NCI-H524 treated with DMSO at 0.1 percent for 48 hours (cell line): ENCODE data around the gene LPCAT1.
"Not testable (repeated sequence)": the region's sequence is repeated elsewhere in the genome, so short reads cannot be mapped to it uniquely, and the experiment has no call there.

Experiments
- DNase-seq: peaks from one replicate; lab custom pipeline; 2025; lab: John Stamatoyannopoulos, UW

LPCAT1 gene

DNA sequence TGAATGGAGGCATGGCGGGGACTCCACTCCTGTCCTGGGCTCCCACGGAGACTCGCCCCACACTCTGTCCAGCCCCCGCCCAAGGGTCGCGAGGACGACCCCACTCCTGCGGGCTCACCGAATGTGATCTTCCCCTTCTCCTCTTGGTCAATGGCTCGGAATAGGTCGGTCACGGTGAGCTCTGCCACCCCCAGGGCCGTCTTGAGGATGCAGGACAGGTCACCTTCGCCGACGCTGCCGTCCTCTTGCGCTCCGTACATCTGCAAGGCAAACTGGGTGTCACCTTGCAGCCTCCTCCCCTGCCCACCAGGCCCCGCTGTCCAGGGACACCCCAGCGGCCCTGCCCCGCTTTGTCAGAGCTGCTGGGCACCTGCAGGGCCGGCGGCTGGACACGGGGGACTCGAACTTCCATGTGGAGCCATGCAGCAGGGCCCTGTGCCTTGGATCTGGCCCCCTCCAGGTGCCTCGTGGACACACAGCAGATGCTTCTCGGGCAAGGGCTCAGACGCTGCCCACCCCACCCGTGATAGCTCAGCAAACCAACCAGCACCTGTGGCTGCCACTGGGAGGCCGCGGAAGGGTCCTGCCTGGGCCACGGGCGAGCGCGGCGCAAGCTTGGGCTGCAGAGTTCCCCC lies 57.0 kb downstream of the LPCAT1 start:
- DNase-seq: no peak

DNA sequence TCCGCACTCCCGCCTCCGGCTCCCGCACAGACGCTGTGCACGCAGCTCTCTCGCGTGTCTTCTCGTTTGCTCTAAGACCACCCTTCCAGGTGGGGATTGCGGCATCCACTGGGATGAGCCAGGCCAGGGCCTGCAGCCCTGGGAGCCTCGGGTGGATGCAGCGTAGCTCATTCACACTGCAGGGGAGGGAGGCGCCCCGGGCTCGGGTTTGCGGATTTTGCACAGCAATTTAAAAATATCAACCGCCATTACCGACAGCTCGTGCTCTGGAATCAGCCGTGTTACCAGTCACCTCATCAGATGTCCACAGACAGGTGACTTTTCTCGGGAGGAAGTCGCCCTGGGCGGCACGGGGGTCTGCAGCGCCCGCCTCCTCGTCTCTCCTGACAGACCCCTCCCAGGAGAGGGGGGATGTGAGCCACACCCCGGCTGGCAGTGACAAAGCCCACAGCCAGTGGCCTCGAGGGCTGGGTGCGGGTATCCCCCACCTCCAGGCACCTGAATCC lies 57.7 kb downstream of the LPCAT1 start:
- DNase-seq: no peak

DNA sequence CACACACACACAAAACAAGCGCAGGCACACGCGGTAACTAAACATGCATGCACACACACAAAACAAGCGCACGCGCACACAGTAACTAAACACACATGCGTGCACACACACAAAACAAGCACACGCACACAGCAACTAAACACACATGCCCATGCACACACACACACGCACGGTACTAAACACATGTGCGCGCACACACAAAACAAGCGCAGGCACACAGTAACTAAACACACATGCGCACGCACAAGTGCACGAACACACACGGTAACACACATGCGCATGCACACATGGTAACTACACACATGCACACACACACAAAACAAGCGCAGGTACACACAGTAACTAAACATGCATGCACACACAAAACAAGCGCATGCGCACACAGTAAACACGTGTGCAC lies 58.6 kb downstream of the LPCAT1 start:
- DNase-seq: no peak

DNA sequence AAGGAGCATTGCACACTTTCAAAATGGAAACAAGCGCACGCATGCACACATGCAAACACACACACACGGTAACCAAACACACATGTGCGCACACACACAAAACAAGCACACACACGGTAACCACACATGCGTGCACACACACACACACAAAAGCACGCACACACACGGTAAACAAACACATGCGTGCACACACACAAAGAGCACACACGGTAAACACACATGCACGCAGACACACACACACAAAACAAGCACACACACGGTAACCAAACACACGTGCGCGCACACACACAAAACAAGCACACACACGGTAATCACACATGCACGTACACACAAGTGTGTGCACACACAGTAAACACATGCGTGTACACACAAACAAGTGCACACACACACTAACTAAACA lies 59.2 kb downstream of the LPCAT1 start:
- no peak for DNase-seq

DNA sequence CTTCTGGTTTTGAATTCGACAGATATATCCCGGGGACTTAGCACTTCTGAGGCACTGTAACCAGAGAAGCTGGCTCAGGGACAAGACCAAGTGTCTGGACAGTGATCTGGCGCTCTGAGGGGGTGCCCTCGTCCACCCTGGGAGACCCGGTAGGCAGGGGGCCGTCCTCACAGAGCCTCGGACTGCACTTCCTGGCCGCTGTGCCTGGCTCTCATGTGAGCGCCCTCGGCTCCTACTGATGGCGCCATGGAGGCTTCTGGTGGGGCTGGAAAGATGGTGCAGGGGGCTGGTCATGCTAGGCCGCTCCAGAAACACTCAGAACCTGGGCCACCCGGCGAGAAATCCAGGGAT lies 59.7 kb downstream of the LPCAT1 start:
- DNase-seq: no peak

DNA sequence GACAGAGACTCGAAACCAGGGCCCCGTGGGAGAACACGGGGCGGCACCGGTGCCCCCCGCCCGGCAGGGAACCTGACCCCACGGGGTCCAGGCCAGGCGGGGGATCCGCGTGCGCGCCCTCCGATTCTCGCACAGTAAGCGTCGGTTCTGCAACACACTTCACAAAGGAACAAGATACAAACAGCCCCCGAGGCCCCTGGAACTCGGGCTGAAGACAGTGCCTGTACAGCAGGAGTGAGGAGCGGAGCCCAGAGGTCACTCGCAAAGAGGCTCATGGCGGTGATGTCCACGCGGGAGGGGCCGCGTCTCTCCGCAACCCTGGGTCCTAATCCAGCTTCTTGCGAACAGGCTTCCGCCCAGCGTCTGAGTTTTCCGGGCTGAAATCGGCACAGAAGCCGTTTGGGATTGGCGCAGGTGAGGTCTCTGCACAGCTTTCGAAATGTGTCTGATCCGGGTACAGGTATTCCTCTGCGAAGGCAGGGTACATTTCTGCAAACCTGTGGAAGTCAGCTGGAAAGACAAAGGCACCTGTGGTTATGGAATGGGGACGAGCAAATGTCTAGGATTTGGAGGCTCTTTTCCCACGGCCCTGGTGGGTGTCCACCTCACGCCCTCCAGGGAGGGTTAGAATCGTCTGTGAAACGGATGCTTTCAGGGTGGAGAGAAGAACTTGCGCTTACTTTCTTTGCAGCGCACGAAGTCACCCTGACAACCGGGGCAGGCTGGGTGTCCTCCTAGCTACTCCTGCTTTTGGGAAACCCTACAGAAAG lies 60.2 kb downstream of the LPCAT1 start:
- no peak for DNase-seq

DNA sequence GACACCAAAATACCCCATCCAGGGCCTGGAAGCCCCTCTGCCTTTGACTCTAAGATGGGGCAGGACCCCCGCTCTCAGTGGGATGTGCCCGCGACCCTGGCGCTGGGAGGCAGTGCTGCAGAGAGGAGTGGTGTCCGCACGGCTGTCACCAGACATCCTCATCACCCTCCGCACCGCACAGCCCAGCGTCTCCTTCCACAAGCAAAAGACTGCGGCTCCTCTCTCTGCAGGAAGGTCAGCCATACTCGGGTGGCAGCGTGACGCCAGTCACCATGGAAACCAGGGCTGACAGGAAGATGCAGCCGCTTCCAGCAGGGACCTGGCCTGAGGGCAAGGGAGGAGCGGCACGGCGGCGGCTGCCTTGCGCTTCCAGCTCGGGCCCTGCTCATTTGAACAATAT lies 61.4 kb downstream of the LPCAT1 start:
- no peak for DNase-seq

DNA sequence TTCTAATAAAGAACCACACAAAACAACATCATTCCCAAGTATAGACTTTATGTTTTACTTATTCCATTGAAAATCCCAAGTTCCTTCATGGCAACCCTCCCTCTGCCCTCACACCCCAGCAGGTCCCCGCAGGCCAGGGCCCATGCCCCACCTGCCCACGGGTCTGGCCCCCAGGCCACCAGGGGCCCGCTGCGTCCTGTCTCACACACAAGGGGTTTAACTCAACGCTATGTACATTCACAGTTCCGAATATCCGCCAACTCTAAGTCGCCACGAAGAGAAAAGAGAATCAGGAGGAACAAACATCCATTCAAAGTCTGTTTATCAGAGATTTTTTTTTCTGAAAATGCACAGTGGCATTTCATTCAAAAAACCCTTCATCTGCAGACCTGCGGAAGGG lies 62.4 kb downstream of the LPCAT1 start:
- DNase-seq: no peak

DNA sequence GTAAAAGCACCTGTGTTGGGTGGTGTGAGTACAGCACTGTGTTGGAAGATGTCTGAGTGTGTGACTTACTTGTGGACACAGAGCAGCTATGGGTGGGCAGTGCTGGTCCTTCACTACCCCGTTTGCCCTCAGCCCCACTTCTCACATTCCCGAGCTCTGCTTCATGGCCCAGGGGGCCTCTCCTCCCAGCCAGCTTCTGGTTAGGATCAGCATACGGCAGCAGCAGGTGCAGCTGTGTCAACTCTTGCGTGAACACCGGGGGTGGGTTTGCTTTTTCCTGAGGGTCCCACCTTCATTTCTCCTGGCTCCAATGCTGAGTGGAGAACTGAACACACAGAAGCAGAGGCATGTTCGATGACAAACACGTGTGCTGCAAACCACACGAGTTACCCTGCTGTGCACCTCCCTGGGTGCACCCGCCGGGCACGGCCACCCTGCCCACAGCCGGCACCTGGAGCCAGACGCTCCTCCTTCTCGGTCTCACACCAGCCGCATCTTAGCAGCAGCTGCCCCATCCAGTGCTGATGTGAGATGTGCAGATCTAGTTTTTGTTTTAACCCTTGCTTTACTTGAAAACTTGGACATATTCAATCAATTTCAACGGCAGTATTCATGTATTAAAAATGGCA lies 63.6 kb downstream of the LPCAT1 start:
- DNase-seq: no peak

DNA sequence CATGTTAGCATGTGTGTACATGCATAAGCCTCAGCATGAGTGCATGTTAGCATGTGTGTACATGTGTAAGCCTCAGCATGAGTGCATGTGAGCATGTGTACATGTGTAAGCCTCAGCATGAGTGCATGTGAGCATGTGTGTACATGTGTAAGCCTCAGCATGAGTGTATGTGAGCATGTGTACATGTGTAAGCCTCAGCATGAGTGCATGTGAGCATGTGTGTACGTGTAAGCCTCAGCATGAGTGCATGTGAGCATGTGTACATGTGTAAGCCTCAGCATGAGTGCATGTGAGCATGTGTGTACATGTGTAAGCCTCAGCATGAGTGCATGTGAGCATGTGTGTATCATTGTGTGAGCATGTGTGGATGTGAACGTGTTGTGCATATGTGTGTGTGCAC lies 64.3 kb downstream of the LPCAT1 start:
- DNase-seq: not testable (repeated sequence)

DNA sequence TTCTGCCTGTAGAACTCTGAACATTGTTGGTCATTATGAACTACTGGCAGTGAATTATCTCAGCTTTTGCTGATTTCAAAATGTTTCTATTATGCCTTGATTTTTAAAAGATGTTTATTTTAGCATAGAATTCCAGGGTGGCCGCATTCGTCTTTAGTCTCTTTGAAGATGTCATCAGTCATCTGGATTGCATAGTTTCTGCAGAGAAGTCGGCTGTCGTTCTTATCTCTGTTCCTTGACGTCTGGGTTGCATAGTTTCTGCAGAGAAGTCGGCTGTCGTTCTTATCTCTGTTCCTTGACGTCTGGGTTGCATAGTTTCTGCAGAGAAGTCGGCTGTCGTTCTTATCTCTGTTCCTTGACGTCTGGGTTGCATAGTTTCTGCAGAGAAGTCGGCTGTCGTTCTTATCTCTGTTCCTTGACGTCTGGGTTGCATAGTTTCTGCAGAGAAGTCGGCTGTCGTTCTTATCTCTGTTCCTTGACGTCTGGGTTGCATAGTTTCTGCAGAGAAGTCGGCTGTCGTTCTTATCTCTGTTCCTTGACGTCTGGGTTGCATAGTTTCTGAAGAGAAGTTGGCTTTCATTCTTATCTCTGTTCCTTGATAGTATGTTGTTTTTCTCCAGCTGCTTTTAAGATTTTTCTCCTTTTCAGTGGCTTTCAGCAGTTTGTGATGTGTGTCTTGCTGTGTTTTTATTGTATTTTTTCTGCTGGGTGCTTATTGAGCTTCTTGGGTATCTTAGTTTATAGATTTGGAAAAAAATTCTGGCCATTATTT lies 67.5 kb downstream of the LPCAT1 start:
- DNase-seq: not testable (repeated sequence)

DNA sequence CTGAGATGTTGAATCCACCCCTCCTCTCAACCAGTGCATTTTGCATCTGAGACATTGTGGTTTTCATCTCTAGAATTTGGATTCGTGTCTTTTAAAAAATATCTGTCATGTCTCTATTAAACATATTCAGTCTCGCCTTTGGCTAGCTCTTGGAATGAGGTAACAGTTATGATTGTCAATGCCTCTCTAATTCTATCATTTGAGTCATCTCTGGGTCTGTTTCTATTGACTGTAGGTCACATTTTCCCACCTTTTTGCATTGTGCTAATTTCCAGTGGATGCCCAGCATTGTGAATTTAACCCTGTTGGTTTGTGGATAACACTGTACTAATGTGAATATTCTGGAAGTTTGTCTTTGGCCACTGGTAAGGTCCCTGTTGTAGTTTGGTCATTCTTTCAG lies 70.1 kb downstream of the LPCAT1 start:
- no peak for DNase-seq

DNA sequence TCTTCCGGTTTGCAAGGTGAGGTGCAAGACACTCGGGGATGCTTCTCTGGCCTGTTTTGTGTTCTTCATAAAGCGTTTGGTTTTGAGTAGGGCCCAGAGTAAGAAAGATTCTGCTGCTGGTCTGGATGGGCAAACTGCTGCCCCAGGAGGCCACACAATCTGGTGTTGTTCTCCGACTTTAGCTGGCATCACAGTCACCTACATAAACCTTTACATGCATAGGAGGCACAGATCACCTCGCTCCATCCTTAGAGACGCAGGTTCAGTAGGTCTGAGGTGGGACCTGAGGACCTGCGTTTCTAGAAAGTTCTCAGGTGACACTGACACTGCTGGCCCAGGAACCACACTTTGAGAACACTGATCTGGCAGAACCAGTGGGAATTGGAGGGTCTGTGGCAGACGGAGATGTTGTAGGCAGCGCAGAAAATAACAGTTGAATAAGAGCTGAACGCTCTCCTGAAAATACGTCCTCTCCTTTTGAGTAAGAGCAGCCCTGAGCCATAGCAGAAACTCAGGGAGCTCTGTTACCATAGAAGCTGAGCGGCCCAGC lies 74.6 kb downstream of the LPCAT1 start:
- DNase-seq: no peak

DNA sequence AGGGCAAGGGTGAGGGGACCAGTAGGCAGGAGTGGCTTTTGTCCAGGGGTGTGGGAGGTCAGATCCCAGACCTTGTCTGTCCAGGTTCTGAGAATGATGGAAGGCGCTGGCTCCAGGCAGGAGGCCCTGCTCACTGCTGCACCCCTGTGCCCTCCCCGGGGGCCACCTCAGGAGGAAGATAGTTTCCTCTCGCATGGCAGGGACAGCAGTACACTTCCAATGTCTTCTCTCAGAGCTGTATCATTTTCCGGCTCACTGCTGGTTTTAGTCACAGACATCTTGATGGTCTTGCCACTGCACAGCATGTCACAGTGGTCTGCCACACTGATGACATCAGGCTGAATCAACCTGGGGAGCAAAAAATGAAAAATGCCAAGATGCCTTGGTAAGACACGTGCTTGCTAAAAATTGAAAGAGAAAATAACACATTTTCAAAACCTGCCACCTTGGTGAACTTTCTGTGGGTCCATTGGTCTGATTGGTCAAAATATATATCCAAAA lies 75.2 kb downstream of the LPCAT1 start:
- DNase-seq: no peak

DNA sequence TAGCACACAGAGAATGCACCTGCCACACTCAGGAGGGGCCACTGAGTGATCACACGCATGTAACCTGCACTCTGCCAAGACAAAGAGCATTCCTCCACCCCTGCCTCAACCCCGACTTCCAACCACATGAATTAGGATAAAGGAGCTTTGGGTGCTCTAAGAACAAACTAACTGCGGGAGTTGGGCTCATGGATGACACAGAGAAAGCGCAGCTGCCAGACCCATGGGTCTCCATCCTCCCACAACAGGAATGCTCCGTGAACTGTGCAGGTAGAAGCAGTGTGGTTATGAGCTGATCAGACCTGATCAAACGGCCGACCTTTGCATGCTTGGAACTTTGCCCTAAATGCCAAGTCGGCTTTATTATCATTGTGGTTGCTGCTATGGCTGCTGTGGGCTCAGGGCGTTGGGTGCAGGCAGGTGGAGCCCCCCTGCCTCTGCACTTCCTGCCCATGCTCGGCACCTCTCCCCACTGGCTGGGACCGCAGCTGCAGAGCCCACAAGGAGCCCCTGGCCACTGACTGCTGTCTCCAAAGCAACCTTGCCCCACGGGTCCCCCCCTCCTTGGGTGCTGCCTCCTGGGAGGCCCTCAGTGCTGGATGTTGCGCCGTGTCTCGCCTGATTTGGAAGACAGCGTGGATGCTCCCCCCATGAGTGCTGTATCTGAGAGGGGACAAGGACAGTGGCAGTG lies 75.9 kb downstream of the LPCAT1 start:
- no peak for DNase-seq

DNA sequence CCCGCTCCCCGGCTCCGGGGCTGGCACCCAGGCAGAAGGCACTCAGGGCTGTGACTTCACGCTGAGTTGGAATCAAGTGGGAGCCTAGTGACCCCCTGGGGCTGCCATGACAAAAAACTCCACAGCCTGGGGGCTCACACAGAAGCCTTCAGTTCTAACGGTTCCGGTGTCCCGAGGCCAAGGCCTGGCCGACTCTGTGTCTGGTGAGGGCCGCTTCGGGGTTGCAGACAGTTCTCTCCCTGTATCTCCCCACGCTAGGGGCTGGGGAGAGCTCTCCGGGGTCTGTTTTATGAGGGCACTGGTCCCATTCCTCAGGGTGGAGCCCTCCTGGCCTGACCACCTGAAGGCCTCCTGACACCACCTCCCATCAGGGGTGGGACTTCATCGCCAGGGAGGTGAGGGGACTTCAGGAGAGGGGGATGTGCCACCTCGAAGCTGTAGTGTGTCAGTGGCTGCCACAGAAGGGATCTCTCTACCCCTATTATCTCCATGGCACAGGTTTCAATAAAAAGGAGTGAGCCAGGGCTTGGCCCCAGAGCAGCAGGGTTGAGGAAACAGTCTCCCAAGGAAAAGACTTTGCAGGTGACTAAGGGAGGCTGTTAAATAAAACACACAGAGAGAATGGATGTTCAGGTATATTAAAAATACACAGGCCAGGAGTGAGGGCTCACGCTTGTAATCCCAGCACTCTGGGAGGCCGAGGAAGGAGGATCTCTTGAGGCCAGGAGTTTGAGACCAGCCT lies 77.0 kb downstream of the LPCAT1 start:
- no peak for DNase-seq

DNA sequence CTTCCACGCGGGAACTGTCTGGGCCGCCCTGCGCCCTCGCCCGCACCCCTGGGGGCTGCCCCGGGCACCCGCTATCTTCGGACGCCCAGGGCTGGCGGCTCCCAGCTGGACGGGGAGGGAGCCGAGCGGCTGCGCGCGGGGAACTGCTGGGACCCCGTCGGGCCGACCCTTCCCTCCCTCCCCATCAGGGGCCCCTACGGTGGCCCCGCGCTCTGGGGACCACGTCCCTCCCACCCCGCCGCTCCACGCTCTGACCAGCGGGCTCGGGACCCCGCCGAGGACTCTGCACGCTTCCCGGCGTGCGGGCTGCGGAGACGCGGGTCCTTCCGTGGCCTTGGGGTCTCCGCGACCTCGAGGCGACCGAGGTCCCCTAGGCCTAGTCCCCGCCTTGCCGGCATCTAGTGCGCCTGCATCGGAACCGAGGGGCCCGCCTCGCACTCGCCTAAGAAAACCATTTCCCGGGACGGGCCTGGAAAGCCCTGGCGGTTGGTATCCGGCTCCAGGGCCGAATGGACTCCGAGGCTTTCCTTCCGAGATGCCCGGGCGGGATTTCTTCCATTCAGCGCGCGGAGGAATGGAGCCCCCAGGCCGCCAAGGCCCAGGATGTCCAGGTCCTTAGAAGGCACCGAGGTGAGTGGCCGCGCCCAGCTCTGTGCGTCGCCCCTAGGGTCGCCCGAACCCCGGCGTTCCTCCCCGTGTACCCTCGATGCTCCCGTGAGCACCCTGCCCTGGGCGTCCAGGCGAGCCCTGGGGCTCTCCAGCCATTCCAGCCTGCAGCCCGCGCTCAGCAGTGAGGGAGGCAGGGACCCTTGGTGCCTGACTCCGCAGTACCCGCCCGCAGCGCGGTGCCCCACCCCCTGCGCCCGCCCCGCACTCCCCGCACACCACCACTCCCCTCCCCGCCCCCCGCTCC lies 77.8 kb downstream of the LPCAT1 start:
- DNase-seq: no peak

DNA sequence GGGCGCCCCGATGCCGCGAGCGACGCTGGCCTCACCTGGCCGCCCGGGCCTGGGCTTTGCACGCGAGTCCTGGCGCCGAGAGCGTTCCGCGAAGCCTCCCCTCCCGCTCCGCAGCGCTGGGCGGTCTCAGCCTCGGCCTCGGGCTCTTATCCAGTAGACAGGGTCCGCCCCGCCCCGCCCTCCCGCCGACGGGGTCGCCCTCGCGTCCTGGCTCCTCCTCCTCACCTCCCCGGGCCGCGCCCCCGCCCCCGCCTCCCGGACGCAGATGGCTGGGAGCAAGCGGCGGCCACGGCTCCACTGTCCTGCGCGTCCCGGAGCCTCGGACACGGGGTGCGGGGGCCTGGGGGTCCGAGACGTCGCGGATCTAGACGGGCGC lies 78.5 kb downstream of the LPCAT1 start, which contains the start of gene SLC6A3:
SLC6A3 (minus strand) TSS at position 128 of the 376 bp plus-strand sequence. CDS start 2,243 bp downstream, outside the sequence.
- no peak for DNase-seq

DNA sequence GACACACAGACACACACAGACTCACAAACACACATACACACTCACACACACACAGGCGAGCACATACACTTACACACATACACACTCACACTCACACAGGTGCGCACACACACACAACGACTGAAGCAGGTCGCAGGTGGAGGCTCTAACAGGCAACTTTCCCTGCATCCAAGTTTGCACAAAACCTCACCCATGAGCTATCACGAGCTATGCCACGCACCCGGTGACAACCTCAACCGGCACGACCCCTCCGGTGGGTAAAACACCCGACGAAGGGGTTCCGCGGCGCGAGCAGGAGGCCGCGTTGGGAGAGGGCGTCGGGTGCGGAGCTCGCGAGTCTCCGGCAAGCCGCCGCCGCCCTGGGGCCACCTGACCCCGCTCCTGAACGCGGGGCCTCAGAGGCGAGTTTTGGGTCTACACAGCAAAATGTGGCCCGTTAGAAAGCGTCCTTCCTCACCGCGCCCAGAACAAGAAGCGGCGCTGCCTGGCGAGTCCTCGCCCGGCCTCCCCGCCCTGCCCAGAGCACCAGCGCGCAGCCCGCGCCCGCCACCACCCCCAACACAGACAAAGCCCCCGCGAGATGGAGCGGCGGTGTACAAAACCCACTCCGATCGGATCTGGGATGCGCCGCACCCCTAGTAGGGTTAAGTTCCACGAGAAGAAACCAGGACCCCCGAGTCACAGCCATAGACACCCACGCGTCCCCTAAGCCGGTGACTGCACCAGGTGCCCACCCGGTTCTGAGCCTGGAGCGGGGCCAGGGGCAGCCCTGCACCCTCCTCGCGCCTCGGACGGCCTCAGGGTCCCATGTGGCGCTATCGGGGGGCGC lies 79.2 kb downstream of the LPCAT1 start:
- no peak for DNase-seq
